Neural crest cell (in vitro differentiated cells): ENCODE results near the gene ING5. TPM values are rescaled to one million over a fixed set of nuclear protein-coding genes. Genes with fewer than 3 reads are reported as not detected.
A peak's percentile ranks its signal among the peaks of the same experiment; 100 is the strongest.
"Not testable (repeated sequence)": the region's sequence is repeated elsewhere in the genome, so short reads cannot be mapped to it uniquely, and the experiment has no call there.

Source experiments
- DNase-seq: peaks from one replicate; pipeline ENCODE4 v3.0.0; 2021; ENCODE audit warnings: low read depth, mixed read lengths, low spot score
- H3K27ac Mint-ChIP-seq: one replicate; pipeline ENCODE4 v1.8.0; 2021; ENCODE audit warnings: mild to moderate bottlenecking, mixed read lengths; ENCODE audit not compliant: unreplicated experiment
- H3K27me3 Mint-ChIP-seq: 2 replicates; pipeline ENCODE4 v1.8.0; 2021; ENCODE audit warnings: low read depth, mild to moderate bottlenecking, mixed read lengths
- H3K36me3 Mint-ChIP-seq: 2 replicates; pipeline ENCODE4 v1.8.0; 2021; ENCODE audit warnings: low read depth, mild to moderate bottlenecking, mixed read lengths
- H3K4me1 Mint-ChIP-seq: 2 replicates; pipeline ENCODE4 v1.8.0; 2021; ENCODE audit warnings: mixed read lengths
- H3K4me3 Mint-ChIP-seq: one replicate; pipeline ENCODE4 v1.8.0; 2021; ENCODE audit warnings: mild to moderate bottlenecking, mixed read lengths
- H3K9me3 Mint-ChIP-seq: 2 replicates; pipeline ENCODE4 v1.8.0; 2021; ENCODE audit warnings: mixed read lengths
- CTCF ChIP-seq: fragments of 200-600 bp; sonication (generic); conservative IDR thresholded peaks from 2 replicates; pipeline ENCODE4 v1.5.0; 2021; ENCODE audit warnings: antibody characterized with exemption, mild to moderate bottlenecking
- total RNA-seq: library from RNA; stranded (reverse); gene quantifications from 2 replicates; pipeline ENCODE4 v1.2.1, GENCODE V29; 2021

The ING5 gene
- total RNA-seq, 1 donor from 2014 or later = 61.9 TPM

- peaks cover 7% of the 10 kb centered on the region for H3K4me1 Mint-ChIP-seq
- no peak overlapping the region for H3K4me3 Mint-ChIP-seq
- no peak for TF ChIP-seq CTCF
- DNase-seq = no peak
- H3K36me3 Mint-ChIP-seq = no peaks in the 10 kb centered on the region
- H3K27me3 Mint-ChIP-seq = no peaks in the 10 kb centered on the region
- no peaks in the 10 kb centered on the region for H3K9me3 Mint-ChIP-seq
- no peak overlapping the region for H3K27ac Mint-ChIP-seq
Observed at GRCh38 chr2:241660593-241661213, 41.1 kb upstream of the ING5 start.

GRCh38 chr2:241662731-241663130, 39.1 kb upstream of the ING5 start:
- H3K4me1 Mint-ChIP-seq = peaks cover 19% of the 10 kb centered on the region
- not testable (repeated sequence) for H3K36me3 Mint-ChIP-seq, H3K27ac Mint-ChIP-seq, H3K4me3 Mint-ChIP-seq, DNase-seq, H3K9me3 Mint-ChIP-seq, H3K27me3 Mint-ChIP-seq

- Mint-ChIP-seq H3K4me1 (peaks cover 19% of the 10 kb centered on the region), H3K27me3 (no peaks in the 10 kb centered on the region), H3K27ac (no peak overlapping the region), H3K36me3 (no peaks in the 10 kb centered on the region), H3K9me3 (no peaks in the 10 kb centered on the region), H3K4me3 (peak overlapping the region; percentile 16)
- no peak for DNase-seq
- TF ChIP-seq CTCF = no peak
Observed at GRCh38 chr2:241665731-241666440, 36.0 kb upstream of the ING5 start.

- H3K36me3 Mint-ChIP-seq = no peaks in the 10 kb centered on the region
- TF ChIP-seq CTCF = no peak
- peak overlapping the region; percentile 16 for H3K4me3 Mint-ChIP-seq
- H3K9me3 Mint-ChIP-seq = no peaks in the 10 kb centered on the region
- no peaks in the 10 kb centered on the region for H3K27me3 Mint-ChIP-seq
- H3K4me1 Mint-ChIP-seq = peaks cover 19% of the 10 kb centered on the region
- peak overlapping the region; percentile 60 for H3K27ac Mint-ChIP-seq
- peak; percentile 62 for DNase-seq
Observed at GRCh38 chr2:241666627-241667400, 35.0 kb upstream of the ING5 start.

- H3K4me1 Mint-ChIP-seq = peaks cover 19% of the 10 kb centered on the region
- DNase-seq = no peak
- H3K4me3 Mint-ChIP-seq = no peak overlapping the region
Observed at GRCh38 chr2:241668354-241668753, 33.5 kb upstream of the ING5 start.

More at GRCh38 chr2:241668354-241668753, 33.5 kb upstream of the ING5 start:
- TF ChIP-seq CTCF = no peak
- no peaks in the 10 kb centered on the region for H3K36me3 Mint-ChIP-seq
- no peak overlapping the region for H3K27ac Mint-ChIP-seq
- H3K27me3 Mint-ChIP-seq = no peaks in the 10 kb centered on the region
- no peaks in the 10 kb centered on the region for H3K9me3 Mint-ChIP-seq
